SK-MEL-5 (cell line): ENCODE measurements around the gene CEP55. TPM values are rescaled to one million over a fixed set of nuclear protein-coding genes. Genes with fewer than 3 reads are reported as not detected.
"Not testable (repeated sequence)": the region's sequence is repeated elsewhere in the genome, so short reads cannot be mapped to it uniquely, and the experiment has no call there.

Experiments
- DNase-seq: peaks from one replicate; pipeline ENCODE4 v3.0.0-alpha.2; 2016; ENCODE audit warnings: low read depth, low spot score
- in situ Hi-C: cut with HindIII; loops from 2 replicates; pipeline ENCODE4 v1.10.0; 2016; ENCODE audit warnings: low sequenced_read_pairs, high pct_unique_total_duplicates, low pct_unique_long_range_greater_than_20kb
- total RNA-seq: library from RNA; depleted of rRNA; stranded (reverse); fragments of >200 nt; shearing (Covaris generic); gene quantifications from 2 replicates; pipeline ENCODE4 v1.2.3, GENCODE V29; 2014

CEP55 gene
- total RNA-seq, 1 experiment from 2014 or later, result 30.1 TPM

DNA sequence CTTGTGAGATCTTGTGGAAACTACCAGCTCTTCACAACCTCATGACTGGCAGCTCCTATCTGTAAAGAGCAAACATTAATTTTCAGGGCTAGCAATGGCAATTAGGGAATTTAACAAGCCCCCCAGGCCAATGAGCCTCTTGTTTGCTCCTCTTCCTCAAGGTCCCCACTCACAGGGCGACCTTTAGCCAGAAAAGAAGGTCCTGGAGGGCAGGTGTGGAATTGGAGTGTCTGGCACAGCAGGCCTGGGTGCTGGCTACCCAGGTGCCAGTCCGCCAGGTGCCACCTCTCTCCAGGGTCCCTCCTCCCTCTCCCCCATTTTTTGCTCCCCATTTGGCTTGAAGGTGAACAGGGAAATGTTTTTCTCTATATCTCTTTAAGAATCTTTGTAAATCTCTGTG, 1.9 kb upstream of the CEP55 start:
- DNase-seq, result no peak
- in situ Hi-C loops, result no loop called here

- in situ Hi-C loops, result no loop called here
- peak; percentile 26 for DNase-seq
Measured at GRCh38 chr10:93495654-93496321, 624 bp upstream of the CEP55 start.

DNA sequence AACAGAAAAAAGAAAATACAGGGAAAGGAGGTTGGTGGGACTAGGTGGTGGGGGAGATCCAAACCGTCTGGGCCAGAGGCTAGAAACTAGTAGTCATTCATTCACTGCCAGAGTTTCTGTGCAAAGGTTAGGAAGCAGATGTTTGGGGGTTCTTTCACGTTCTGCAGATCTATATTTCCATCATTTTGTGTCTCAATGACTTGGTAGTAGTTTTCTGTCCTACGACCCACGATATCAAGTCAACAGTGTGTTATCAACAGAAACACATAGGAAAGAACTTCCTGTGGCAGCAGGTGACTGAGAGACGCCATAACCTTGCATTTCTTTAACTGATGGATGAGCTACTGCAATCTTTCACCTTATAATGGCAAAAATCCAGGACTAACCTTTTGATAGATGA, 1.8 kb downstream of the CEP55 start:
- no peak for DNase-seq
- in situ Hi-C loops, result no loop called here

DNA sequence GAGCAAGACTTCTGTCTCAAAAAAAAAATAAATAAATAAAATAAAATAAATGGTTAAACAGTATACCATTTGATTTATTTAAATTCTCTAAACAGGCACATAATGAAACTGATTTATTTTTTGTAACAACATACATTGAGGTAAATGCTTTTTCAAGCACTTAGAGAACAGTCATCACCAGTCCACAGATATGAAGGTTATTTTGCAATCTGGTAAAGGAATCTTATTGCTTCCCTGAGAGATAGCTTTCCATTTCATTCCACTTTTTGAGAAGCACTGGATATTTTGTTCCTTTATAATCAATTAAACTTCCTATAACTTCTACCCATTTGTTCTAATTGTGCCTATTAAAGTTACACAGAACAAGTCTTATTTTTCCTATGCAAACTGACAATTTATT, 5.2 kb downstream of the CEP55 start:
- DNase-seq, result no peak
- in situ Hi-C loops, result no loop called here

DNA sequence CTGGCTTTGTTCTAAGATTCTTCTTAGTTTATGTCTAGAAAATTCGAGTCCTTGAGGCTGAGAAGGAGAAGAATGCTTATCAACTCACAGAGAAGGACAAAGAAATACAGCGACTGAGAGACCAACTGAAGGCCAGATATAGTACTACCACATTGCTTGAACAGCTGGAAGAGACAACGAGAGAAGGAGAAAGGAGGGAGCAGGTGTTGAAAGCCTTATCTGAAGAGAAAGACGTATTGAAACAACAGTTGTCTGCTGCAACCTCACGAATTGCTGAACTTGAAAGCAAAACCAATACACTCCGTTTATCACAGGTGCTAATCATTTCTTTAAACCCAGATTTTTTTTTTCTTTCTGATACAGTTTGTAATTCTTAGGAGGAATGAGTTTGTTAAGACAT, 6.7 kb downstream of the CEP55 start:
- no peak for DNase-seq
- in situ Hi-C loops, result no loop called here

DNA sequence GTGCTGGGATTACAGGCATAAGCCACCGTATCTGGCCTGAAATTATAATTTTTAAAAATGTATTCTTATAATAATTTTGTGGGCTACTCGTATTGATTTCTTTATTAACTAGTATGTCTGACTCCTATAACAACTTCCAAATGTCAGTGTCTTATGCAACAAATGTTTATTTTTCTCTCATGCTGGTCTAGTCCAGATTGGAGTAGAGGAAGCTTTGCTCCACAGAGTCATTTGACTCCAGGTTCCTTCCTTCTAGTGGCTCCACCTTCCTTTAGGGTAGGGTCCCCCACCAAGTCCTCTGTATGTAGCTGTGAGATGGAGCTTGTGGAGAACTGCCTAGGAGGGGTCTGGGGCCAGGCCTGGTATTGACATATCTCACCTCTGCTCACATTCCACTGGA, 8.7 kb downstream of the CEP55 start:
- in situ Hi-C loops, result no loop called here
- no peak for DNase-seq

GRCh38 chr10:93509816-93510215, 13.4 kb downstream of the CEP55 start:
- DNase-seq, result no peak
- in situ Hi-C loops, result no loop called here

DNA sequence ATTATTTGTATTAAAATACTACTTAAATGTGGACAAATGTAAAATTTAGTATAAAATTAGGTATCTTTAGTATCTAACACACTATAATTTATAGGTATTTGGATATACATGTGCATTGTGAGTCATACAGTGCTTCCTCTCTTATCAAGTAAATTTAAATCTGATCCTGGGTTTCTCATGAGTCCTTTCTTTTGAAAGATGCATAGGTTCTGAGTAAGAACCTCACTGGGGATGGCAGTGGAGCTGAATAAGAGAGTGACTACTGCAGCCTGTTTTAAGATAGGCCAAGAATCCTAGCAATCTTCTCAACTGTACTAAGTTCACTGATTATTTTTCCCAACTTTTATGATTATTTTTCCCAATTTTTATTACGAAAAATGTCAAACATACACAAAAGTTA, 16.2 kb downstream of the CEP55 start:
- in situ Hi-C loops, result no loop called here
- no peak for DNase-seq

GRCh38 chr10:93513091-93513490, 16.7 kb downstream of the CEP55 start:
- in situ Hi-C loops, result no loop called here
- no peak for DNase-seq

DNA sequence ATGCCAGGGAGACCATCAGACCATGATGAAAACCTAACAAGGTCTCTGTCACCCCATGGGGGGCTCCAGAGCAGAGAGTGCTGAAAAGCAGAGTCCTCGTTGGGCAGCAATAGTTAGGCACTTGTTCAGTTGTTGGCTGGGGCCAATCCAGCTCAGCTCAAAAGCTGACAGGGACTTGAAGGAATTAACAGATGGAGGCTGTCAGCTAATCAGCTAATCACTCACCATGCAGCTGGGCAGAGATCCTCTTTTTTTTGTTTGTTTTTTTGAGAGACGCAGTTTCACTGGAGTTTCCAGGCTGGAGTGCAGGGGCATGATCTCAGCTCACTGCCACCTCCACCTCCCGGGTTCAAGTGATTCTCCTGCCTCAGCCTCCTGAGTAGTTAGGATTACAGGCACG, 18.1 kb downstream of the CEP55 start:
- DNase-seq, result no peak
- in situ Hi-C loops, result no loop called here

GRCh38 chr10:93515071-93516005, 18.9 kb downstream of the CEP55 start:
- in situ Hi-C loops, result no loop called here

DNA sequence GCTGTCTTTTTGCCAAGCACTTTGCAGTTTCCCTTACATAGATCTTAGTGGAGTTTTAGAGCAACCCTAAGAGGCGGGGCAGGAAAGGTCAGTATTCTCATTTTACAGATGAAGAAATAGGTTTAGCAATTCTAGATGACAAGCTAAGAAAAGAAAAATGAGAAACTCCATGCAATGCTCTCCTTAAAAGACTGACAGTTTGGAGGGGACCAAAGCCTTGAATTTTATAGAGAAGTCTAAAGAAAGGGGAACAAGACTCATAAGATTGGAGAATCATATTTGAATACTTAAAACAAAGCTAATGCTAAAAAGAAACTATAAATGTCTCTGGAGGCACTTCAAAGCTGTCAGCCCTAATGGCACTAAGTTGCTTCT, 19.6 kb downstream of the CEP55 start:
- in situ Hi-C loops, result no loop called here

More at GRCh38 chr10:93515071-93516005, 18.9 kb downstream of the CEP55 start:
- no peak for DNase-seq

GRCh38 chr10:93518531-93518930, 22.1 kb downstream of the CEP55 start:
- DNase-seq, result no peak
- in situ Hi-C loops, result no loop called here

More for the DNA sequence above, 19.6 kb downstream of the CEP55 start:
- DNase-seq, result no peak

DNA sequence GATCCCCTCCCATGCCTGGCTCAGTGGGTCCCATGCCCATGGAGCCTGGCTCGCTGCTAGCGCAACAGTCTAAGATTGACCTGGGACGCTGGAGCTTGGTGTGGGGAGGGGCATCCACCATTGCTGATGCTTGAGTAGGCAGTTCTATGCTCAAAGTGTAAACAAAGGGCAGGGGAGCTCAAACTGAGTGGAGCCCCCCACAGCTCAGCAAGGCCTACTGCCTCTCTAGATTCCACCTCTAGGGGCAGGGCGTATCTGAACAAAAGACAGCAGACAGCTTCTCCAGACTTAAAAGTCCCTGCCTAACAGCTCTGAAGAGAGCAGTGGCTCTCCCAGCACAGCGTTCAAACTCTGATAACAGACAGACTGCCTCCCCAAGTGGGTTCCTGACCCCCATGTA, 38.9 kb downstream of the CEP55 start:
- in situ Hi-C loops, result no loop called here
- DNase-seq, result no peak

GRCh38 chr10:93540871-93541270, 44.5 kb downstream of the CEP55 start:
- in situ Hi-C loops, DNase-seq: not testable (repeated sequence)

- in situ Hi-C loops, result no loop called here
- DNase-seq, result peak; percentile 45
Measured at GRCh38 chr10:93541402-93542357, 45.3 kb downstream of the CEP55 start.

DNA sequence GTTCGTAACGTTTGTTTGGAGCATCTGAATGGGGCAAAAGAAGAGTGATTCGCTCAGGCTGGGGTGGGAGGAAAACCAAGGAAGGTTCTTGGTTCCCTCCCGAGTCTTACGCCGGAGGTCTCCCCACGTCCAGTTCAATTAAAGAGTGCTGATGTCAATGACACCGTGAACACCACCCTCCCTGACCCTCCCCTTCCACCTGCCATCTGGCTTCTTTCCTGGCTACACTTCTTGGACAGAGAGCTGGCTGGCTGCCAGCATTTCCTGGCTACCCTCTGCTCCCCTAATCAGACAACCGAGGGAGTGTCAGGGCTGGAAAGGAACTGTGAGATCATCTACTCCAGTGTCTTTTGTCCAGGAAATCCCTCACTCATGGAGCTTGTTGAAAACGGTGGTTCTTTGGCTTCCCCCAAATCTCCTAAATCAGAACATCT, 46.0 kb downstream of the CEP55 start:
- DNase-seq, result no peak
- in situ Hi-C loops, result no loop called here

DNA sequence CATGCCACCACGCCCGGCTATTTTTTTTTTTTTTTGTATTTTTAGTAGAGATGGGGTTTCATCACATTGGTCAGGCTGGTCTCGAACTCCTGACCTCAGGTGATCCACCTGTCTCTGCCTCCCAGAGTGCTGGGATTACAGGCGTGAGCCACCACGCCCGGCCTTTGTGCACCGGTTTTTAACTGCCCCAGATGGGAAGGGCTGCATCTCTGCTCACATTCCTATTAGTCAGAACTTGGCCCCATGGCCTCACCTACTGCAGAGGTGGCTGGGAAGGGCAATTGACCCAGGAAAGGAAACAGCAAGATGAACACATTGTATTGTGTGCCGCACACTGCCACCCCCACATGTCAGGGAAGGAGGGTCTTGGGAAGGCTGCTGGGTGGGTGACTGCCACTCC, 50.6 kb downstream of the CEP55 start:
- DNase-seq, result not testable (repeated sequence)

More for the DNA sequence above, 50.6 kb downstream of the CEP55 start:
- in situ Hi-C loops, result not testable (repeated sequence)
